SU-DHL-6 (cell line): ENCODE measurements around the gene BIN1.

Source experiments
- H2AFZ ChIP-seq: fragments of 200-600 bp; sonication (generic); 2 replicates; pipeline ENCODE4 v1.6.1; 2014; ENCODE audit warnings: low read depth, mild to moderate bottlenecking, moderate library complexity, mixed read lengths, antibody characterized with exemption, low read length; ENCODE audit not compliant: severe bottlenecking
- H3F3A ChIP-seq: fragments of 200-600 bp; shearing (Covaris generic); 2 replicates; pipeline ENCODE4 v1.6.0; 2016; ENCODE audit warnings: antibody characterized with exemption, mild to moderate bottlenecking; ENCODE audit not compliant: insufficient read depth
- H3K27ac ChIP-seq: fragments of 200-600 bp; sonication (generic); 2 replicates; pipeline ENCODE4 v1.5.1; 2016; ENCODE audit warnings: low read depth, mild to moderate bottlenecking, low read length, moderate library complexity, mixed read lengths
- H3K27me3 ChIP-seq: fragments of 200-600 bp; sonication (generic), shearing (Covaris generic); 2 replicates; pipeline ENCODE4 v1.6.0; 2014; ENCODE audit warnings: mild to moderate bottlenecking, low read length
- H3K36me3 ChIP-seq: fragments of 200-600 bp; sonication (generic); 2 replicates; pipeline ENCODE4 v1.6.1; 2014; ENCODE audit warnings: mild to moderate bottlenecking, low read length, mixed read lengths
- H3K4me2 ChIP-seq: fragments of 300-600, 200-600 bp; shearing (Covaris generic), sonication (generic); 2 replicates; pipeline ENCODE4 v1.6.0; 2014; ENCODE audit warnings: low read length, low read depth, mild to moderate bottlenecking; ENCODE audit not compliant: poor library complexity, severe bottlenecking
- H3K4me3 ChIP-seq: fragments of 200-600 bp; sonication (generic); 2 replicates; pipeline ENCODE4 v1.5.1; 2014; ENCODE audit warnings: antibody characterized with exemption, low read length, mild to moderate bottlenecking, mixed read lengths; ENCODE audit not compliant: insufficient read depth, poor library complexity, severe bottlenecking
- H3K79me2 ChIP-seq: fragments of 200-600 bp; sonication (generic); 2 replicates; pipeline ENCODE4 v1.6.1; 2014; ENCODE audit warnings: mild to moderate bottlenecking, low read length, moderate library complexity; ENCODE audit not compliant: insufficient read depth
- H3K9ac ChIP-seq: fragments of 200-600 bp; sonication (generic); 2 replicates; pipeline ENCODE4 v1.7.0; 2014; ENCODE audit warnings: mild to moderate bottlenecking, low read length
- H3K9me2 ChIP-seq: fragments of 200-600 bp; sonication (generic); replicated peaks from 2 replicates; pipeline ENCODE4 v1.6.1; 2014; ENCODE audit warnings: low read length; ENCODE audit not compliant: insufficient read depth
- H3K9me3 ChIP-seq: fragments of 200-600 bp; sonication (generic); 2 replicates; pipeline ENCODE4 v1.6.1; 2014; ENCODE audit warnings: low read length, mixed read lengths; ENCODE audit not compliant: insufficient read depth
- H4K20me1 ChIP-seq: fragments of 200-600 bp; sonication (generic); 2 replicates; pipeline ENCODE4 v1.6.1; 2014; ENCODE audit warnings: low read depth, mild to moderate bottlenecking, antibody characterized with exemption, low read length, moderate library complexity, mixed read lengths
- EZH2phosphoT487 ChIP-seq: fragments of 200-600 bp; sonication (generic), shearing (Covaris generic); conservative IDR thresholded peaks from 2 replicates; pipeline ENCODE4 v1.6.1; 2018; ENCODE audit warnings: mild to moderate bottlenecking, antibody characterized with exemption, low read length, moderate library complexity, mixed read lengths
- TF ChIP-seq, protein P1 (sequence below): fragments of 200-600 bp; sonication (generic); IDR thresholded peaks from one replicate; pipeline ENCODE4 v1.5.1; 2017; ENCODE audit warnings: antibody characterized with exemption, mild to moderate bottlenecking, low read length, moderate library complexity; ENCODE audit not compliant: insufficient read depth, poor library complexity, severe bottlenecking

Gene BIN1

DNA sequence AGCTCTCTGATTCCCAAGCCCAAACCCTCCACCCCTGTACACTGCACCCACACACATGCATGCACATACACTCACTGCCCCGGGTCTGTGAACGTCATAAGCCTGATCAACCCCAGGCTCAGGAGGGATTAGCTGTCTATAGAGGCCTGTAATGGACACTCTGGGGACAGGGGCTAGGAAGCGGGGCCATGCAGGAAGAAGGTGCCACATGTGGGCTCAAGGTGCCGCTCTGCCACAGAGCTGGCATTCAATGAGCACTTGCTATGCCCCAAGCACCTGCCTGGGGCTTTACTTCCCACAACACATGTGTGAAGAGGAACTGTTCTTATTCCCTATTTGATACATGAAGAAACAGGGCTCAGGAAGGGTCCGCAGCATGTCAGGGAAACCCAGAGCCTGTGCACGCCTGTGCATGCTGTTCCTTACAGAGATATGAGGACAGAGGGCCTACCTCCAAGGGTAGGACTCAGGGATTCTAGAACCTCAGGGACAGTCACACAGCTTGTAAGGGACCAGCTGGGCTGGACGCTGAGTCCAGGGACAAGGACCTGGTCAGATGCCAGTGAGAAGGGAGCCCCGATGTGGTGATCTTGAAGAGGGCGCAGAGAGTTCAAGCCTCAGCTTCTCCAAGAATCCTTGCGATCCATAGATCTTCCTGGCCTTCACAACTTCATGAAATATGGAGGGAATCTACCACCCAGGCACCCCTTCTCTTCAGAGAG lies 5.0 kb downstream of the BIN1 start:
- no peaks in the 10 kb centered on the region for H3K79me2 ChIP-seq
- H3F3A ChIP-seq, result no peaks in the 10 kb centered on the region
- H3K4me3 ChIP-seq, result no peak overlapping the region
- TF ChIP-seq, protein P1, sequence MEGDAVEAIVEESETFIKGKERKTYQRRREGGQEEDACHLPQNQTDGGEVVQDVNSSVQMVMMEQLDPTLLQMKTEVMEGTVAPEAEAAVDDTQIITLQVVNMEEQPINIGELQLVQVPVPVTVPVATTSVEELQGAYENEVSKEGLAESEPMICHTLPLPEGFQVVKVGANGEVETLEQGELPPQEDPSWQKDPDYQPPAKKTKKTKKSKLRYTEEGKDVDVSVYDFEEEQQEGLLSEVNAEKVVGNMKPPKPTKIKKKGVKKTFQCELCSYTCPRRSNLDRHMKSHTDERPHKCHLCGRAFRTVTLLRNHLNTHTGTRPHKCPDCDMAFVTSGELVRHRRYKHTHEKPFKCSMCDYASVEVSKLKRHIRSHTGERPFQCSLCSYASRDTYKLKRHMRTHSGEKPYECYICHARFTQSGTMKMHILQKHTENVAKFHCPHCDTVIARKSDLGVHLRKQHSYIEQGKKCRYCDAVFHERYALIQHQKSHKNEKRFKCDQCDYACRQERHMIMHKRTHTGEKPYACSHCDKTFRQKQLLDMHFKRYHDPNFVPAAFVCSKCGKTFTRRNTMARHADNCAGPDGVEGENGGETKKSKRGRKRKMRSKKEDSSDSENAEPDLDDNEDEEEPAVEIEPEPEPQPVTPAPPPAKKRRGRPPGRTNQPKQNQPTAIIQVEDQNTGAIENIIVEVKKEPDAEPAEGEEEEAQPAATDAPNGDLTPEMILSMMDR, result no peak
- no peak for TF ChIP-seq EZH2phosphoT487
- no peaks in the 10 kb centered on the region for H3K9me2 ChIP-seq
- H3K27me3 ChIP-seq, result no peaks in the 10 kb centered on the region
- no peak overlapping the region for H3K4me2 ChIP-seq
- H3K9ac ChIP-seq, result no peak overlapping the region
- H3K27ac ChIP-seq, result no peak overlapping the region
- H4K20me1 ChIP-seq, result no peaks in the 10 kb centered on the region
- no peaks in the 10 kb centered on the region for H3K36me3 ChIP-seq
- H3K9me3 ChIP-seq, result no peaks in the 10 kb centered on the region
- no peak overlapping the region for H2AFZ ChIP-seq

DNA sequence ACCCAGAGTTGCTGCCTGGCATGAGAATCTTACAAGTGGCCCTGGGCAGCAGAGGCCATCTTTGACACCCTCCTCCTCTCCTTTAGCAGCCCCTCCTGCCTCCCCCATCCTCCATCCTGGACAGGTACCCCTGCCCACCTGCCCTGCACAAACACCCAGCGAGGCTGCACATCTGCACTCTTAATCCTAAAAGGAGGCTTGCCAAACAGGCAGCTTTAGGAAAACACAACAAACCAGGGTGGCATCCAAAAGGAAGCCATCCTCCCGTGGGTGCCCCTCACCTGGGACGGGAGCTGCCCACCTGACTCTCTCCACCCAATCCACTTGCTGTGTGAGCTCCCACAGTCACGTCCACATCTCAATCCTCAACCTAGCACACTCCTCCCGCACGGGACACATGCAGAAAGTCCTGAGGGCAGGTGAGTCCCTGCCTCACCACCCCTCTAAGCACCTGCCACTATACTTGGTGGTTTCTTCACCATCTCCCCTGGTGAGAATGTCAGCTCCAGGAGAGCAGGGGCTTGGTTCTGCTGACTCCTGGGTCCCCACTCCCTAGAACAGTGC lies 5.8 kb downstream of the BIN1 start:
- no peak for TF ChIP-seq EZH2phosphoT487
- TF ChIP-seq, protein P1, result no peak
- H3K4me3 ChIP-seq, result no peak overlapping the region
- H3K9ac ChIP-seq, result no peak overlapping the region
- H3F3A ChIP-seq, result no peaks in the 10 kb centered on the region
- H3K27me3 ChIP-seq, result no peaks in the 10 kb centered on the region
- H3K9me2 ChIP-seq, result no peaks in the 10 kb centered on the region
- no peak overlapping the region for H3K27ac ChIP-seq
- no peak overlapping the region for H3K4me2 ChIP-seq
- H3K9me3 ChIP-seq, result no peaks in the 10 kb centered on the region
- no peaks in the 10 kb centered on the region for H3K79me2 ChIP-seq
- no peak overlapping the region for H2AFZ ChIP-seq
- no peaks in the 10 kb centered on the region for H4K20me1 ChIP-seq
- H3K36me3 ChIP-seq, result no peaks in the 10 kb centered on the region

DNA sequence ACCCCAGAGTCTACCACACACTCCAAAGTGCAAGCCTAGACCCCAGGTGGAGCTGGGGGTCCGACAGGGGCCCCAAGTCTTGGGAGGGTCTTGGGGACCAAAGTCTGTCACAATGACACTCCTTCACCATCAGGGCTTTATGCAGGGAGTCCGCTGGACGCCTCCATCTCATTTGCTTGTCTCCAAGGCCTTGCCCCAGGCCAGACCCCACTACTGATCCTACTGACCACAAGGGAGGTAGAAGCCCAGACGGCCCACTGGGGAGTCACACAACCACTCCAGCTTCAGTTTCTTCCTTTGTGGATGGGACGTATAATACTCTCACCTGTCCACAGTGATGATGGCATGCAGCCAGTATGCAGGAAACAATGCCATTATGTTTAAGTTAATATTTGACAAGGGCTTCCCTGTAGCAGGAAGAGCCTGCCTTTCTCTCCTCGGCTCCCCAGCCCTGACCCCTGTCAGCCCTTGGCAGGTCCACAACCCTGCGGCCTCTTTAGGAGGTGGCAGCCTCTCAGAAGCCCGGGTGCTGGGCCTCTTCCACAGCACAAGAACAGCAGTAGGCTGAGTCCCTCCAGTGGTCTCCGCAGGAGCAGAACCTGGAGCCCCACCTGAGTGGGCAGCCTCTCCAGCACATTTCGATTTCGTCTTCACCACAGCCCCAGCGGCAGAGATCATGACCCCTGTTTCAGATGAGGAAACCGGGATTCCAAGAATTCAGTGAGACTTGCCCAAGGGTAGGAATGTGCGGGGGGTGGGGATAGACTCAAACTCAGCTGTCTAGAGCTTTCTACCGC lies 6.5 kb downstream of the BIN1 start:
- Histone ChIP-seq H3K36me3 (no peaks in the 10 kb centered on the region), H3K9ac (no peak overlapping the region), H3K4me2 (no peak overlapping the region), H3K9me2 (no peaks in the 10 kb centered on the region), H3K27me3 (no peaks in the 10 kb centered on the region), H3K4me3 (no peak overlapping the region), H3K9me3 (no peaks in the 10 kb centered on the region), H4K20me1 (no peaks in the 10 kb centered on the region), H3K79me2 (no peaks in the 10 kb centered on the region), H3K27ac (no peak overlapping the region), H2AFZ (no peak overlapping the region), H3F3A (no peaks in the 10 kb centered on the region)
- TF ChIP-seq, protein P1, result no peak
- TF ChIP-seq EZH2phosphoT487, result no peak
